Suprapubic skin (tissue), 4 donors: ENCODE results near the gene UBAP1L.

Experiments used
- CTCF ChIP-seq, 2 donors: fragments of 200-600 bp in 1 of 2; fragments of 450-650 bp in 1 of 2; sonication (generic) in 1 of 2; IDR thresholded peaks; one replicate each; pipeline ENCODE4 v1.5.1; 2016 to 2019; ENCODE audit warnings: antibody characterized with exemption in 2 of 2, mild to moderate bottlenecking in 1 of 2, moderate library complexity in 1 of 2
- EP300 ChIP-seq: sonication (generic); formaldehyde crosslinking; IDR thresholded peaks from one replicate; pipeline ENCODE4 v1.6.1; 2017; ENCODE audit warnings: antibody characterized with exemption
- POLR2A ChIP-seq, 2 donors: fragments of 450-650 bp; IDR thresholded peaks; one replicate each; pipeline ENCODE4 v1.6.1; 2017; ENCODE audit warnings: antibody characterized with exemption in 2 of 2, mild to moderate bottlenecking in 2 of 2, moderate library complexity in 2 of 2
- POLR2AphosphoS5 ChIP-seq, 3 donors: sonication (generic); formaldehyde crosslinking; IDR thresholded peaks; one replicate each; pipeline ENCODE4 v1.6.1; 2017; ENCODE audit warnings: antibody characterized with exemption in 3 of 3

- no peak for TF ChIP-seq CTCF (IDR thresholded peaks at IDR 0.05)
- no peak for TF ChIP-seq POLR2A (IDR thresholded peaks at IDR 0.05)
- no peak for TF ChIP-seq POLR2AphosphoS5 (IDR thresholded peaks at IDR 0.05)
- no peak for TF ChIP-seq EP300
Observed at GRCh38 chr15:65147902-65148301, 32.9 kb upstream of the UBAP1L start.
